Activated CD4-positive, CD25-positive, alpha-beta regulatory T cell treated with anti-CD3 and anti-CD28 coated beads, Interleukin-2, amount 50 U/mL, for 24 hours (primary cell): ENCODE measurements around the gene TMEM176B.

ENCODE experiments used
- ATAC-seq, 2 donors: fragments of 150-1000 bp; cut with Tn5 transposase; one replicate each; pipeline ENCODE4 v1.10.0; 2021; ENCODE audit warnings: mild to moderate bottlenecking in 1 of 2, moderate library complexity in 1 of 2

TMEM176B gene

GRCh38 chr7:150799741-150800580 lies at the start of gene TMEM176B:
TMEM176B (minus strand) TSS chr7:150800364; CDS start chr7:150796569, 3,795 bp downstream.
- peak; percentile 10 to 21 for ATAC-seq

DNA sequence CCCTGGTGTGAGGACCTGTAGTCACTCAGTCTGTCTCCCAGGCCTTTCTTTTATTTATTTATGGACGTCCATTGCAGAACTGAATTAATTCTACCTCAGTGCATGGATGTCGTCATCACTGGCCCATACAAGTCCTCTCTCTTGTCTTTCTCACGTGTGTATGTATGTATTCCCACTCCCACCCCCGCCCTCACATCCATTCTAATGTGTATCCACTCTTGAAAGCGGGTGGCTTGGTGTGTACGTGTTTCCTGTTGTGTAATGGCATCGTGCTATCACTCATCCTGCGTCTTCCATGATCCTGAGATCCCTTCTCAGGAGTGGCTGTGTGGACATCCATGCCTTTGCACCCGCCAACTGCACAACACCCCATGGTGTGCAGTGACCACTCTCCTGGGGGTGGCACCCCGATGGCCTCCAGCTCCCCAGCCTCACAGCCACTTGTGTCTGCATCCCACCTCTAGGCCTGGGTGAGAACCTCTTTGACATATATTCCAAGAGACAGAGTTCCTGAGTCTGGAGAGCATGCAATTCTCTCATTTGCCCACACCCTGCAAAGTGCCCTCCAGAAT lies 49.1 kb upstream of the TMEM176B start:
- no peak for ATAC-seq

DNA sequence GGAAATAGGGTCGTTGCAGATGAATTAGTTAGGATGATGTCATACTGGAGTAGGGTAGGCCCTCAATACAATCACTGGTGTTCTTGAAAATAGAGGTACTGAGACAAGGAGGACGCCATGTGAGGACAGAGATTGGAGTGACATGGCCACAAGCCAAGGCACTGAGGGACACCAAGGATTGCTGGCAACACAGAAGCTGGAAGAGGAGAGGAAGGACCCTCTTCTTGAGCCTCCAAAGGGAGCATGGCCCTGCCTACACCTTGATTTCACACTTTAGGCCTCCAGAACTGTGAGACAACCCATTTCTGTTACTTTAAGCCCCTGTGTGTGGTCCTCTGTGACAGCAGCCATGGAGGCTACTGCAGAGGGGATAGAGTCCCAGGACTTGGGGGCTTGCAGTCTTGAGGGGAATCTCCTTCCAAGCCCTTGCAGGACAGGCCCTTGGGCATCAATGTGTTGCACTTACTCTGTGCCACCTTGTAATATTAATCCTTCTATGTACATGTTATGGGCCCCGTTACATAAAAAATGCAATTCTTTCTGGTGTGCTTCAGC lies 48.5 kb upstream of the TMEM176B start:
- ATAC-seq: no peak

DNA sequence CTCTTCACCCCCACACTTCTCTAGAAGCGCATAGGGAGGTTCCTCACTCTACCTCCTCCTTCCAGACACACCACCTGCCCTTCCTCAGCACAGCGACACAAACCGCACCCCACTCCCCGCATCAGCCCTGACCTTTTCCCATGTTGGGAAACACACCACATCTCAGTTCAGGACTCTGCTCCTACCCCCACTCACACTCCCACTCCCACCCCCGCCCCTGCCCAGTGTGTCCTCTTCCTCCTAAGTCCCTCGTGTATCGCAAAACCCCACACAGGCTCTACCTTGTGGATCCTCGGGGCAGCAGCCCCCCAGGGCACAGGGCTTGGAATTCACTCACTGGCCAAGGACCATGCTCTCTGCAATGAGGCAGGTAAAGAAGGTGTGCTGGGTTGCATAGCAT lies 47.9 kb upstream of the TMEM176B start:
- ATAC-seq: no peak

GRCh38 chr7:150847536-150847935 lies 47.4 kb upstream of the TMEM176B start:
- no peak for ATAC-seq

DNA sequence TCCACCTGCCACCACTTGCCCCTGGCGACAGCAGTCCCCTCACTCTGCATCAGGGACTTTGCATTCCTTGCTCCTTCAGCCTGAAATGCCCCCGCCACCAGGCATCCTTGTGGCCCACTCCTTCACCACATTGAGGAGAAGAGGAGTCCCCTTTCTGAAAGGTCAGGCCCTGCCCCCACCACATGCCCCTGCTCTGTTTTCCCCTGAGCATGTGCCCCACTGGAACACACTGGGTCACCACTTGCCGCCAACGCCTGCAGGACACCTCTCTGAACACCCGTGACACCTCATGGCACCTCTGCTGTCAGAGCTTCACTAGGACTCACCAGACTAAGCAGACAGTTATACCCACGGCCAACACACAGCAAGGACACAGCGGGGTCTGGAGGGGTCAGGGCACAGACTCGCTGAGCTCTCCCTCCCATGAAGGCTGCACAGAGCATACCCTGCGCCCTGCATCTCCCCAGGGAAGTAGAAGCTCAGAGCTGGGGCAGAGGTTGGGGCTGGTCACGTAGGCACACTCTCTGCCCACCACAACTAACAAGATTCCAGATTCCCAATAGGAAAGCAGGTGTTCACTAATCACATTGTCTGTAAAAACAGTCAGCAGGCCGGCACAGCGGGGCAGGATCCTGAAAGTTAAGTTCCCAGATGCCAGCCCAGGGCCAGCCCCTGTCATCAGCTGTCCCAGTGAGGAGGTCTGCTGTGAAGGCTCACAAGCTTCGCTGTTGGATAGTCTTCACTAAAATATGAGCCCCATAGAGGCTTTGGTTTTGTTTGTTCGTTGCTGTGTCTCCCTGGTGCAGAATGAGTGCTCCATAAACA lies 46.3 kb upstream of the TMEM176B start:
- no peak for ATAC-seq

- no peak for ATAC-seq
These were observed 45.3 kb upstream of the TMEM176B start for GRCh38 chr7:150845421-150845861.

GRCh38 chr7:150842716-150843115 lies 42.6 kb upstream of the TMEM176B start:
- no peak for ATAC-seq

DNA sequence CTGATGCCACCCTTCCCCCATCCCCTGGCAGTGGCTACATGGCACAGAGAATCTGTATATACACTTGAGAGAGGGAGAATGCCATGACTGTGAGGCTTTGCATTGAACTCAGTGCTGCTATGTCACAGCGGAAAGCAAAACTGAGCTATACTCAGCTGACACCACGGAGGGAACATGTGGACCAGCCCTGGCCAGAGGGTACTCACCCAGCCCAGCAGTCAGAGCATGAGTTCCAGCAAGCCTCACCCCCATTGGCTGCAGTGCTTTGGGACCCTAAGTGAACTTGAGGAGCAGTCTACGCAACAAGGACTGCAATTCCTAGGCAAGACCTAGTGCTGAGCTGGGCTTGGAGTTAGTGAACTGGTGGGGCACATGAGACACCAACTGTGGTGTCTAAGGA lies 41.9 kb upstream of the TMEM176B start:
- no peak for ATAC-seq

- ATAC-seq: no peak
These were observed 38.9 kb upstream of the TMEM176B start for GRCh38 chr7:150838965-150839650.

DNA sequence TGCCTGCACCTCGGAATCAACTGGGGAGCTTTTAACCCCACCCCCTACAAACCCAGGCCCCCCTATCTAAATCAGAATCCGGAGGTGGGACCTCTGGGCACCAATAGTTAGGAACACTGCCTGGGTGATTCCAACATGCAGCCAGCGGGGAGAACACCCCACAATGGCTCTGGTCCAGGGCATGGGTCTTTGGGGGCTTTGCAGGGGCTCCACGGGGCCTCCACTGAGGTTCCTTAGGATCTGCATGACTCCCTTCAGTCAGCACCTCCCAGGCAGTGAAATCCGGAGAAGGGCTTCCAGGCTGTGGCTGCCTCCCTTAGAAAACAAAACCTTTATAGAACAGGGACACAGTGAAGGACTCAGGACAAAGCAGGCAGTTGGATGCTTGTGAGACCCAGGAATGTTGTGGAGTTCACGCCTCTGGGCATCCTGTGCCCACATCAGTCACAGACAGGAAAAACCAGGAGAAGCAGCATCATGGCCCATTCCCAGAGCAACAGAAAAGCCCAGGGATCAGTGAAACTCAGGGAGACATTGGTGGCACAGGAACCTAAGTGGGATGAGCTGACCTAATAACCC lies 35.6 kb upstream of the TMEM176B start:
- no peak for ATAC-seq

DNA sequence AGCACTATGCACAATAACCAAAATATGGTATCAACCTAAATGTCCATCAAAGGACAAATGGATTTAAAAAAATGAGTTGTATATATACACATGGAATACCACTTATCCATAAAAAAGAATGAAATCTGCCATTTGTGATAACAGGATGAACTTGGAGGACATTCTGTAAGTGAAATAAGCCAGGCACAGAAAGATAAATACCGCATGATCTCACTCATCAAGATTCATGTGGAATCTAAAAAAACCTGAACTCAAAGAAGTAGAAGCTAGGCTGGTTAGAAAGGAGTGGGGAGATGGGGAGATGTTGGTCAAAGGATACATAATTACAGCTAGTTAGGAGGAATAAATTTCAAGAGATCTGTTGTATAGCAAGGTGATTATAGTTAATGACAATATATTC lies 34.9 kb upstream of the TMEM176B start:
- no peak for ATAC-seq

GRCh38 chr7:150831851-150832250 lies 31.7 kb upstream of the TMEM176B start:
- ATAC-seq: no peak

DNA sequence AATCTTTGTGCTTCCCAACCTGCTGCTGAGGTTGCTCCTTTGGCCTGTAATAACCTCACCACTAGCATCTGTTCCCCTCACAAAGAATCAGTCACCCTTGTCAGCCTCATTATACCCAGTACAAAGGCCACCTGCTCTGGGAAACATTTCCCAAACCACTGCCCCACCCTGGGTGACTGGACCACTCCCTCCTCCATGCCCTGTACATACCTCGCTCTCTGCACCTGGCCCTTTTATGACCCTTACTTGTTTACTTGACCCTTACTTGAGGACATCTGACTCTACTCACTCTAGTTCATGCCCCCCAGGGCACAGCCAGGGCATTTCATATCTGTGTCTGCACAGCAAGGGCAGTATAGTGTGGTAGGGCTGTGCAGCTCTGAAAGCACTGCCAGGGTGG lies 30.8 kb upstream of the TMEM176B start:
- ATAC-seq: no peak

DNA sequence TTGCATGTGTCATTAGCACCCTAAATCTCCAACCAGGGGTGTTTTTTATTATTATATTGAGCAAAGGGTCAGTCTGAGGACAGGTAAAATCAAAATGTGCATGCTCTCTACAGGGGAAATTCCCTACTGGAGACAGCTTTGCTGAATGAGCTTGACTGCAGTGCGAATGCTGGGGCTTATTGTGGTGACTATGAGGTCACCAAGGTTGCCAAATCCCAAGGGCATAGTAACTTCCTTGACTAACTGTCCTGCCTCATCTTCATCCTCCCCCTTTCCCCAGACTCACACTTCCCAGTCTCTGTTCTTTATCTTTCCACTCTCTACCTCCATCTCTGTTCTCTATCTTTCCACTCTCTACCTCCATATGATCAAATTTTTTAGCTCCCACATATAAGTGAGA lies 29.3 kb upstream of the TMEM176B start:
- no peak for ATAC-seq

DNA sequence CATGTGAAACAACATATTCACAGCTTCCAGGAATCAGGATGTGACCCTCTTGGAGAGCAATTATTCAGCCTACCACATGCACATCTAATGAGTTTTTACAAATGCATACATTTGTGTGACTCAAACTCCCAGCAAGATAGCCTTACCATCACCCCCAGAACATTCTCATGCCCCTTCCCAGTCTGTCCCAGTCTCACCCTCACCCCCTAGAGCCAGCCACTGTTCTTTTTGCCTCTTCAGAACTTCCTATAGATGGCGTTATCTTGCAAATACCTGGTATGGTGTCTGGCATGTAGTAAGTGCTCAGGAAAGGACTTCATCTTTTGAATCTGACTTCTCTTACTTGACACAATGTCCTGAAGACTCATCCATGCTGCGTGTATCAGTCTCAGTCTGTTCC lies 28.2 kb upstream of the TMEM176B start:
- no peak for ATAC-seq

DNA sequence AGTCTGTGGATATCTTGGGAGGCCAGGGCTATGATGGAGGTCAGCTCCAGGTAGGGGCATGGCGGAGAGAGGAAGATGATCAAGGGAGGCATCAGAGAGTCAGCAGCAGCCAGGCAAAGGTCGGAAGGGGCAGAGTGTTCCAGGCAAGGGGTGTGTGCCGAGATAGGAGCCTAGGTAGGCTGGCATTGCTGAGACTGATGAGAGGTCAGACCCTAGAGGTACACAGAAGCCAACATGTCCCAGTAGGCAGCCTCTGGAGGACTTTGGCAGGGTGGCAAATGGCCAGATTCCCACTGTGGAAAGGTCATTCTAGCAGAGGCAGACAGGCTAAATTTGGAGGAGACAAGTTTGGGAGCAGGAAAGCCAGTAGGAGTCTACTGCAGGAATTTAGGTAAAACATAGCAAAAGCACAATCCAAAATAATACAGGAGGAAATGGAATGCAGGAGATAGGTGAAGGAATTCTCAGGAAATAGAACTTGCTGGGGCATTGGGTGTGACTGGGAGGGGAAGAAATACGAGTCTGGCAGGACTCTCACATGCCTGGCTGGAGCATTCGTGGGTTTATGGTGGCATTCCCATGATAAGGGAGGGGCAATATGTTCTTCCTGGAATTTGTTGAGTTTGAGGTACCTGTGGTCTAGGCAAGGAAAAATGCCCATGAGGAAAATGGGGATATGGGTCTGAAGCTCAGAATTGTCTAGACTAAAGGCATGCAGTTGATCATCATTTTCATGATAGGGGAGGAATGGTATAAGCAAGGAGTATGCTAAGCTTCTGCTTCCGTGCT lies 26.1 kb upstream of the TMEM176B start:
- no peak for ATAC-seq

- no peak for ATAC-seq
These were observed 24.4 kb upstream of the TMEM176B start for GRCh38 chr7:150824379-150825177.

GRCh38 chr7:150823484-150824126 lies 23.4 kb upstream of the TMEM176B start:
- no peak for ATAC-seq

GRCh38 chr7:150823043-150823442 lies 22.9 kb upstream of the TMEM176B start:
- ATAC-seq: no peak
